B cell (primary cell): ENCODE data around the gene LIME1. TPM values are rescaled to one million over a fixed set of nuclear protein-coding genes. Genes with fewer than 3 reads are reported as not detected.

Experiments
- ATAC-seq: fragments of 200-7000 bp; cut with Tn5 transposase; one replicate; pipeline ENCODE4 v1.10.0; 2021; ENCODE audit warnings: low read depth, mild to moderate bottlenecking, moderate number of reproducible peaks, moderate library complexity
- CTCF ChIA-PET: fragments of 350-600 bp; sonication (Branson Sonifier 250); formaldehyde crosslinking; loops from one replicate; lab custom pipeline; 2021; ENCODE audit warnings: antibody characterized with exemption, inconsistent platforms; lab: Charles Lee
- POLR2A ChIA-PET: fragments of 350-600 bp; sonication (Branson Sonifier 250); formaldehyde crosslinking; loops from one replicate; lab custom pipeline; 2021; ENCODE audit warnings: antibody characterized with exemption; lab: Charles Lee
- DNase-seq: peaks from one replicate; pipeline ENCODE4 v3.0.0; 2013
- H2AFZ ChIP-seq: 2 replicates; pipeline ENCODE4 v1.6.1; 2012; ENCODE audit warnings: mild to moderate bottlenecking, low read depth, low read length; ENCODE audit not compliant: insufficient read depth, poor library complexity, severe bottlenecking
- H3K27ac ChIP-seq, 2 donors: 1 replicate in 1 of 2; 2 replicates in 1 of 2; pipeline ENCODE4 v1.5.1; 2012 to 2013; ENCODE audit warnings: low read length in 2 of 2, mild to moderate bottlenecking in 2 of 2, moderate library complexity in 1 of 2
- H3K27me3 ChIP-seq, 4 experiments: fragments of 200-600 bp in 1 of 4; sonication (generic) in 1 of 4; replicated peaks in 1 of 4; 1 replicate in 2 of 4; 2 replicates in 2 of 4; pipeline versions ENCODE4 v1.6.1 to v1.7.0; 2013 to 2016; ENCODE audit warnings: low read length in 3 of 4, mild to moderate bottlenecking in 2 of 4, mixed read lengths in 1 of 4, moderate library complexity in 1 of 4; ENCODE audit not compliant: insufficient read depth in 4 of 4, control insufficient read depth in 3 of 4; ENCODE audit errors: control extremely low read depth in 1 of 4
- H3K36me3 ChIP-seq, 2 experiments: replicated peaks in 1 of 2; 1 replicate in 1 of 2; 2 replicates in 1 of 2; pipeline versions ENCODE4 v1.6.1 to v1.7.1; 2013; ENCODE audit warnings: low read length in 1 of 2; ENCODE audit not compliant: insufficient read depth in 2 of 2, control insufficient read depth in 1 of 2; ENCODE audit errors: control extremely low read depth in 1 of 2, extremely low read depth in 1 of 2
- H3K4me1 ChIP-seq, 2 donors: fragments of 200-600 bp in 1 of 2; sonication (generic) in 1 of 2; 1 replicate in 1 of 2; 2 replicates in 1 of 2; pipeline versions ENCODE4 v1.5.1 to v1.6.1; 2013 to 2017; ENCODE audit warnings: low read length in 2 of 2; ENCODE audit not compliant: control insufficient read depth in 2 of 2, insufficient read depth in 2 of 2
- H3K4me2 ChIP-seq: replicated peaks from 2 replicates; pipeline ENCODE3; 2012; ENCODE audit warnings: mild to moderate bottlenecking, low read depth, low read length; ENCODE audit not compliant: poor library complexity, severe bottlenecking
- H3K4me3 ChIP-seq, 5 experiments: fragments of 200-600 bp in 1 of 5; sonication (generic) in 1 of 5; 1 replicate in 3 of 5; 2 replicates in 2 of 5; pipeline versions ENCODE4 v1.5.1 to v1.7.0; 2011 to 2016; ENCODE audit warnings: low read length in 4 of 5, mild to moderate bottlenecking in 4 of 5, low read depth in 2 of 5, control low read depth in 1 of 5, moderate library complexity in 1 of 5; ENCODE audit not compliant: insufficient read depth in 1 of 5; ENCODE audit errors: control extremely low read depth in 1 of 5, extremely low read depth in 1 of 5
- H3K79me2 ChIP-seq: fragments of 200-600 bp; sonication (generic); one replicate; pipeline ENCODE4 v1.6.0; 2016; ENCODE audit warnings: low read length; ENCODE audit not compliant: control insufficient read depth, insufficient read depth
- H3K9ac ChIP-seq: fragments of 200-600 bp; sonication (generic); 2 replicates; pipeline ENCODE4 v1.6.1; 2017; ENCODE audit warnings: mild to moderate bottlenecking, low read length, moderate library complexity
- H3K9me3 ChIP-seq, 3 donors: one replicate each; pipeline versions ENCODE4 v1.6.1 to v1.7.1; 2013; ENCODE audit warnings: low read length in 2 of 3; ENCODE audit not compliant: control insufficient read depth in 2 of 3, insufficient read depth in 1 of 3; ENCODE audit errors: control extremely low read depth in 1 of 3
- H4K20me1 ChIP-seq: 2 replicates; pipeline ENCODE4 v1.6.0; 2012; ENCODE audit warnings: mild to moderate bottlenecking, low read length; ENCODE audit not compliant: insufficient read depth, control insufficient read depth, poor library complexity, severe bottlenecking
- H3K27ac Mint-ChIP-seq: one replicate; pipeline ENCODE4 v1.8.0; 2021; ENCODE audit warnings: mixed read lengths
- H3K27me3 Mint-ChIP-seq: one replicate; pipeline ENCODE4 v1.8.0; 2021; ENCODE audit warnings: mixed read lengths
- H3K4me1 Mint-ChIP-seq: one replicate; pipeline ENCODE4 v1.8.0; 2021; ENCODE audit warnings: mixed read lengths
- H3K4me3 Mint-ChIP-seq: one replicate; pipeline ENCODE4 v1.8.0; 2021; ENCODE audit warnings: mixed read lengths
- H3K9me3 Mint-ChIP-seq: one replicate; pipeline ENCODE4 v1.8.0; 2022; ENCODE audit warnings: mixed read lengths; ENCODE audit not compliant: insufficient read depth
- CTCF ChIP-seq: fragments of 200-600 bp; IDR thresholded peaks from one replicate; pipeline ENCODE4 v1.8.0; 2022; ENCODE audit warnings: antibody characterized with exemption, mild to moderate bottlenecking
- EZH2 ChIP-seq: IDR thresholded peaks from 2 replicates; pipeline ENCODE4 v1.6.1; 2012; ENCODE audit warnings: borderline replicate concordance, low read depth, mild to moderate bottlenecking, moderate library complexity, low read length; ENCODE audit not compliant: insufficient read depth, poor library complexity, severe bottlenecking
- WGBS: methylation state at CpG from one replicate; pipeline ENCODE4 v1.1.5; 2013; ENCODE audit warnings: missing lambda C conversion rate; ENCODE audit not compliant: insufficient coverage; 5-methylcytosine and 5-hydroxymethylcytosine counted together
- intact Hi-C: fragments of 100-400 bp; cut with micrococcal nuclease; formaldehyde crosslinking; loops from one replicate; pipeline ENCODE4 v1.10.0; 2022
- polyA plus RNA-seq: library from polyadenylated mRNA; depleted of rRNA; stranded (reverse); fragments of >200 nt; gene quantifications from 2 replicates; pipeline ENCODE4 v1.2.3, GENCODE V29; 2012
- total RNA-seq, 2 donors: library from RNA; stranded (reverse); fragments of 120-200 nt in 1 of 2; gene quantifications; 1 replicate in 1 of 2; 2 replicates in 1 of 2; pipeline versions ENCODE4 v1.2.3 to v1.2.4, GENCODE V29; 2013 to 2022

Gene LIME1
- total and polyA plus RNA-seq, 2 donors (not counting 1 experiment from before 2014, with no cell fraction given), result 14.5 to 95.2 TPM

- DNase-seq (no peak), ATAC-seq (no peak)
- Histone ChIP-seq H3K79me2 (no peaks in the 10 kb centered on the region), H3K27me3 (no peaks in the 10 kb centered on the region), H3K4me2 (no peak overlapping the region), H2AFZ (no peak overlapping the region), H3K4me1 (peaks cover 6 to 12% of the 10 kb centered on the region in 2 donors), H3K36me3 (peaks cover 0 to 4% of the 10 kb centered on the region in 2 experiments), H3K9ac (no peak overlapping the region), H3K9me3 (no peaks in the 10 kb centered on the region), H3K27ac (no peak overlapping the region), H3K4me3 (no peak overlapping the region), H4K20me1 (no peaks in the 10 kb centered on the region)
- Mint-ChIP-seq H3K9me3 (no peaks in the 10 kb centered on the region), H3K27ac (no peak overlapping the region), H3K27me3 (no peaks in the 10 kb centered on the region), H3K4me3 (no peak overlapping the region), H3K4me1 (no peaks in the 10 kb centered on the region)
- POLR2A ChIA-PET, result no interaction called here
- intact Hi-C loops, result no loop called here
- CTCF ChIA-PET, result no interaction called here
- TF ChIP-seq CTCF (no peak), EZH2 (no peak)
- WGBS, result 80% methylated on average over 4 of the region's 4 CpGs
These were observed 7.7 kb downstream of the LIME1 start for GRCh38 chr20:63744158-63744557.

GRCh38 chr20:63744574-63745423 is 8.3 kb downstream of the LIME1 start:
- CTCF ChIA-PET, result no interaction called here
- H3K9ac ChIP-seq, result no peak overlapping the region

More at GRCh38 chr20:63744574-63745423, 8.3 kb downstream of the LIME1 start:
- Histone ChIP-seq H3K27ac (no peak overlapping the region), H3K4me2 (no peak overlapping the region), H3K9me3 (no peaks in the 10 kb centered on the region), H2AFZ (no peak overlapping the region), H3K36me3 (peaks cover 0 to 4% of the 10 kb centered on the region in 2 experiments), H3K4me1 (peaks cover 6 to 11% of the 10 kb centered on the region in 2 donors), H3K4me3 (no peak overlapping the region), H3K27me3 (no peaks in the 10 kb centered on the region), H4K20me1 (no peaks in the 10 kb centered on the region), H3K79me2 (no peaks in the 10 kb centered on the region)
- ATAC-seq (no peak), DNase-seq (no peak)
- Mint-ChIP-seq H3K4me1 (no peaks in the 10 kb centered on the region), H3K4me3 (no peak overlapping the region), H3K27ac (no peak overlapping the region), H3K9me3 (no peaks in the 10 kb centered on the region), H3K27me3 (no peaks in the 10 kb centered on the region)
- intact Hi-C loops, result no loop called here
- WGBS, result 89% methylated on average over 22 of the region's 25 CpGs
- TF ChIP-seq CTCF (no peak), EZH2 (no peak)
- POLR2A ChIA-PET, result no interaction called here
